Omental fat pad (tissue), 4 donors: ENCODE results near the gene USP36. TPM values are rescaled to one million over a fixed set of nuclear protein-coding genes. Genes with fewer than 3 reads are reported as not detected.
"Not testable (repeated sequence)": the region's sequence is repeated elsewhere in the genome, so short reads cannot be mapped to it uniquely, and the experiment has no call there.

Experiments
- ATAC-seq: fragments of 150-250 bp; one replicate; pipeline ENCODE4 v1.9.1; 2016; ENCODE audit warnings: mild to moderate bottlenecking, moderate library complexity; ENCODE audit not compliant: low FRiP score
- DNase-seq: peaks from one replicate; pipeline ENCODE4 v3.0.0-alpha.2; 2019; ENCODE audit warnings: low spot score
- total RNA-seq, 4 donors: library from RNA; depleted of rRNA; stranded (reverse); fragments of >200 nt; gene quantifications; one replicate each; pipeline ENCODE4 v1.1.0, GENCODE V29; 2016
- TF ChIP-seq, protein P1 (sequence below), 3 donors: fragments of 450-650 bp; IDR thresholded peaks; one replicate each; pipeline ENCODE4 v1.5.1; 2016 to 2017; ENCODE audit warnings: antibody characterized with exemption in 3 of 3, mild to moderate bottlenecking in 3 of 3, moderate library complexity in 2 of 3

The USP36 gene
- total RNA-seq, 4 donors from 2014 or later: 32.5 to 162 (median 86.7) TPM

DNA sequence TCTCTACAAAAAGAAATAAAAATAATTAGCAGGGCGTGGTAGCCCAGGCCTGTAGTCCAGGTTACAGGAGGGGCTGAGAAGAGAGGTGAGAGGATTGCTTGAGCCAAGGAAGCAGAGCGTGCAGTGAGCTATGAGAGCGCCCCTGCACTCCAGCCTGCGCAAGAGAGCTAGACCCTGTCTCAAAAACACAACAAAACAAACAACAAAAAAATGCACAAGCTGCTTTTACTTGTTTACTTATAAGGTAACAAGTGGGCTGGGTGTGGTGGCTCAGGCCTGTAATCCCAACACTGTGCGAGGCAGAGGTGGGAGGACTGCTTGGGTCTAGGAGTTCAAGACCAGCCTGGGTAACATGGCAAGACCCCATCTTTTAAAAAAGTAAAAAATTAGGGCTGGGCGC, 60.3 kb downstream of the USP36 start:
- ATAC-seq: no peak
- TF ChIP-seq, protein P1, sequence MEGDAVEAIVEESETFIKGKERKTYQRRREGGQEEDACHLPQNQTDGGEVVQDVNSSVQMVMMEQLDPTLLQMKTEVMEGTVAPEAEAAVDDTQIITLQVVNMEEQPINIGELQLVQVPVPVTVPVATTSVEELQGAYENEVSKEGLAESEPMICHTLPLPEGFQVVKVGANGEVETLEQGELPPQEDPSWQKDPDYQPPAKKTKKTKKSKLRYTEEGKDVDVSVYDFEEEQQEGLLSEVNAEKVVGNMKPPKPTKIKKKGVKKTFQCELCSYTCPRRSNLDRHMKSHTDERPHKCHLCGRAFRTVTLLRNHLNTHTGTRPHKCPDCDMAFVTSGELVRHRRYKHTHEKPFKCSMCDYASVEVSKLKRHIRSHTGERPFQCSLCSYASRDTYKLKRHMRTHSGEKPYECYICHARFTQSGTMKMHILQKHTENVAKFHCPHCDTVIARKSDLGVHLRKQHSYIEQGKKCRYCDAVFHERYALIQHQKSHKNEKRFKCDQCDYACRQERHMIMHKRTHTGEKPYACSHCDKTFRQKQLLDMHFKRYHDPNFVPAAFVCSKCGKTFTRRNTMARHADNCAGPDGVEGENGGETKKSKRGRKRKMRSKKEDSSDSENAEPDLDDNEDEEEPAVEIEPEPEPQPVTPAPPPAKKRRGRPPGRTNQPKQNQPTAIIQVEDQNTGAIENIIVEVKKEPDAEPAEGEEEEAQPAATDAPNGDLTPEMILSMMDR (IDR thresholded peaks at IDR 0.05): no peak
- no peak for DNase-seq

GRCh38 chr17:78779850-78780249, 60.8 kb downstream of the USP36 start:
- TF ChIP-seq, protein P1 (IDR thresholded peaks at IDR 0.05): no peak
- no peak for DNase-seq
- ATAC-seq: no peak

- not testable (repeated sequence) for DNase-seq, ATAC-seq
Observed at GRCh38 chr17:78779286-78779651, 61.3 kb downstream of the USP36 start.

DNA sequence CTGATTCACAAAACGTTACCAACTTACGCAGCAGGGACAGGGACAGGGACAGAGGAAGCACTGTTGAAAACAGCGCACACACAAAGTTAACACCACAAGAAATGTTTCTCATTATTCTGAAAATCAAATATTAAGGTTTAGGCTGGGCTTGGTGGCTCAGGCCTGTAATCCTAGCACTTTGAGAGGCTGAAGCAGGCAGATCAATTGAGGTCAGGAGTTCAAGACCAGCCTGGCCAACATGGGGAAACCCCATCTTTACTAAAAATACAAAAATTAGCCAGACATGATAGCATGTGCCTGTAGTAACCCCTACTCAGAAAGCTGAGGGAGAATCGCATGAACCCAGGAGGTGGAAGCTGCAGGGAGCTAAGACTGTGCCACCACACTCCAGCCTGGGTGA, 62.7 kb downstream of the USP36 start:
- no peak for ATAC-seq
- no peak for DNase-seq
- TF ChIP-seq, protein P1 (IDR thresholded peaks at IDR 0.05): no peak

- DNase-seq: no peak
- ATAC-seq: peak; percentile 28
- TF ChIP-seq, protein P1 (IDR thresholded peaks at IDR 0.05): no peak
Observed at GRCh38 chr17:78774956-78775571, 65.5 kb downstream of the USP36 start.

- ATAC-seq (peak; percentile 3), DNase-seq (no peak)
- TF ChIP-seq, protein P1 (IDR thresholded peaks at IDR 0.05): no peak
Observed at GRCh38 chr17:78774453-78774852, 66.2 kb downstream of the USP36 start.

- TF ChIP-seq, protein P1 (IDR thresholded peaks at IDR 0.05): no peak
- no peak for ATAC-seq
- no peak for DNase-seq
Observed at GRCh38 chr17:78771758-78772382, 68.7 kb downstream of the USP36 start.
